NB4 (cell line): ENCODE measurements around the gene FABP6.

Source experiments
- CTCF ChIP-seq: IDR thresholded peaks from one replicate; pipeline ENCODE4 v1.5.1; 2012; ENCODE audit warnings: low read depth, low read length
- MAX ChIP-seq: IDR thresholded peaks from 2 replicates; pipeline ENCODE4 v1.6.1; 2011; ENCODE audit warnings: low read depth, low read length
- POLR2A ChIP-seq: IDR thresholded peaks from 2 replicates; pipeline ENCODE4 v1.6.1; 2011; ENCODE audit warnings: mild to moderate bottlenecking; ENCODE audit not compliant: insufficient read length; ENCODE audit errors: extremely low read depth

DNA sequence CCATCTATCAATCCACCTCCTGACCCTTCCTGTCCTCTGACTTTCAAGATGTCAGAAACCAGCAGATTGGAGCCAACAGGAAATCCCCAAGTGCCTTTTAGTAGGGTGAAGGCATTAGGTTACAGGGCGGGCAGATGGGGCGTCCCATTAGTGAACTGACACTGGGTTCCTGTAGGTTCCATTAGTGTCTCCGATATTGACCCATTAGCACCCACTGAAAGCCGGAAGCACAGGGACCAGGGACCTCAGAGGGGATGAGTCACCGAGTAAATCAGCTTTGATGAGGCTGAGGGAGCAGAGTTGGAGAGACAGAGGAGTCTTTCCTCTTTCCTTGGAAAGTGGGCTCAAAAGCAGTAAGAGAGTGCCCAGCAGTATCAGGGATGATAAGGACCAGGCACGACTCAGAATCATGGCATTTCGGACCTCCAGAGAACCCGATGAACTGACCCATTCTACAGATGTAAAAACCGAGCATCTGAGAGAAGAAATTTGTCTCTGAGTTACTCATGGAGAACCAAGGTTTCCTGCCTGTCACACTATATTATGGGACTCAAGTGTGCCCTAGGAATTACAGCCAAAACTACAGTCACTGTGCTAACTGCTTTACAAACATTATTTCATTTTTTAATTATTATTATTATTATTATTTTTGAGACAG is 47.2 kb upstream of the FABP6 start:
- TF ChIP-seq CTCF (no peak), POLR2A (no peak), MAX (no peak)
